H9 (cell line): ENCODE results near the gene ST6GALNAC5. TPM values are rescaled to one million over a fixed set of nuclear protein-coding genes. Genes with fewer than 3 reads are reported as not detected.

ENCODE experiments used
- DNase-seq: peaks from one replicate; pipeline ENCODE4 v3.0.0-alpha.2; 2017
- H2AFZ ChIP-seq: one replicate; pipeline ENCODE4 v1.6.1; 2013; ENCODE audit warnings: mild to moderate bottlenecking, low read length, control low read depth, moderate library complexity
- H2AK5ac ChIP-seq: 2 replicates; pipeline ENCODE4 v1.6.1; 2013; ENCODE audit warnings: low read length, control low read depth, mixed read lengths; ENCODE audit not compliant: insufficient read length
- H2BK120ac ChIP-seq: one replicate; pipeline ENCODE4 v1.6.1; 2013; ENCODE audit warnings: low read depth, mild to moderate bottlenecking, low read length, control low read depth, inconsistent platforms; ENCODE audit not compliant: poor library complexity, severe bottlenecking
- H2BK12ac ChIP-seq: 2 replicates; pipeline ENCODE4 v1.6.1; 2013; ENCODE audit warnings: low read length, control low read depth, mixed read lengths, low read depth; ENCODE audit not compliant: insufficient read length
- H2BK15ac ChIP-seq: 2 replicates; pipeline ENCODE4 v1.6.1; 2013; ENCODE audit warnings: low read depth, low read length, control low read depth
- H2BK20ac ChIP-seq: one replicate; pipeline ENCODE4 v1.6.1; 2013; ENCODE audit warnings: low read depth, mild to moderate bottlenecking, low read length, control low read depth, inconsistent platforms; ENCODE audit not compliant: poor library complexity, severe bottlenecking
- H2BK5ac ChIP-seq: 2 replicates; pipeline ENCODE4 v1.6.1; 2013; ENCODE audit warnings: low read length, control low read depth, mixed read lengths; ENCODE audit not compliant: insufficient read length
- H3K14ac ChIP-seq: 2 replicates; pipeline ENCODE4 v1.6.1; 2013; ENCODE audit warnings: low read length, control low read depth; ENCODE audit not compliant: insufficient read depth
- H3K18ac ChIP-seq: 2 replicates; pipeline ENCODE4 v1.6.1; 2013; ENCODE audit warnings: low read depth, mild to moderate bottlenecking, mixed read lengths, low read length, control low read depth; ENCODE audit not compliant: insufficient read length
- H3K23ac ChIP-seq: 2 replicates; pipeline ENCODE4 v1.6.1; 2013; ENCODE audit warnings: low read length, control low read depth, mixed read lengths, low read depth; ENCODE audit not compliant: insufficient read length
- H3K23me2 ChIP-seq: 2 replicates; pipeline ENCODE4 v1.6.1; 2013; ENCODE audit warnings: low read depth, mild to moderate bottlenecking, mixed read lengths, low read length, control low read depth; ENCODE audit not compliant: insufficient read length, poor library complexity, severe bottlenecking
- H3K27ac ChIP-seq: 2 replicates; pipeline ENCODE4 v1.5.1; 2013; ENCODE audit warnings: low read length, control low read depth, mixed read lengths, low read depth; ENCODE audit not compliant: insufficient read length
- H3K27me3 ChIP-seq: 2 replicates; pipeline ENCODE4 v1.6.1; 2013; ENCODE audit warnings: low read length, control low read depth, inconsistent platforms; ENCODE audit not compliant: insufficient read depth
- H3K4ac ChIP-seq: 2 replicates; pipeline ENCODE4 v1.6.1; 2013; ENCODE audit warnings: low read depth, mild to moderate bottlenecking, control low read depth, inconsistent platforms, low read length, moderate library complexity
- H3K4me1 ChIP-seq: 2 replicates; pipeline ENCODE4 v1.6.1; 2013; ENCODE audit warnings: low read length, control low read depth, inconsistent platforms; ENCODE audit not compliant: insufficient read depth
- H3K4me2 ChIP-seq: 2 replicates; pipeline ENCODE4 v1.6.1; 2013; ENCODE audit warnings: low read length, control low read depth, mixed read lengths; ENCODE audit not compliant: insufficient read length, insufficient read depth
- H3K56ac ChIP-seq: 2 replicates; pipeline ENCODE4 v1.6.1; 2013; ENCODE audit warnings: low read depth, mild to moderate bottlenecking, mixed read lengths, low read length, control low read depth; ENCODE audit not compliant: insufficient read length
- H3K79me1 ChIP-seq: 2 replicates; pipeline ENCODE4 v1.6.1; 2013; ENCODE audit warnings: low read depth, mild to moderate bottlenecking, moderate library complexity, low read length, control low read depth, inconsistent platforms; ENCODE audit not compliant: insufficient read depth, poor library complexity, severe bottlenecking
- H3K79me2 ChIP-seq: 2 replicates; pipeline ENCODE4 v1.6.1; 2013; ENCODE audit warnings: low read length, control low read depth, inconsistent platforms; ENCODE audit not compliant: insufficient read depth
- H3K9ac ChIP-seq: 2 replicates; pipeline ENCODE4 v1.6.1; 2013; ENCODE audit warnings: low read length, control low read depth, mixed read lengths; ENCODE audit not compliant: insufficient read length; ENCODE audit errors: extremely low read depth
- H3K9me3 ChIP-seq: one replicate; pipeline ENCODE4 v1.6.1; 2013; ENCODE audit warnings: low read depth, low read length, inconsistent platforms; ENCODE audit not compliant: control insufficient read depth
- H3T11ph ChIP-seq: one replicate; pipeline ENCODE4 v1.6.1; 2013; ENCODE audit warnings: mild to moderate bottlenecking, low read length, control low read depth, inconsistent platforms
- H4K20me1 ChIP-seq: one replicate; pipeline ENCODE4 v1.6.1; 2013; ENCODE audit not compliant: control insufficient read depth, insufficient read length, insufficient read depth
- H4K5ac ChIP-seq: 2 replicates; pipeline ENCODE4 v1.6.1; 2013; ENCODE audit warnings: low read depth, mild to moderate bottlenecking, mixed read lengths, low read length, control low read depth; ENCODE audit not compliant: insufficient read length
- H4K8ac ChIP-seq: replicated peaks from 2 replicates; pipeline ENCODE4 v1.6.1; 2013; ENCODE audit warnings: low read length, control low read depth, mixed read lengths, low read depth; ENCODE audit not compliant: insufficient read length
- H4K91ac ChIP-seq: 2 replicates; pipeline ENCODE4 v1.6.1; 2013; ENCODE audit warnings: low read depth, mild to moderate bottlenecking, moderate library complexity, mixed read lengths, low read length, control low read depth; ENCODE audit not compliant: insufficient read length
- H3K27ac Mint-ChIP-seq, 3 experiments: 2 replicates in 2 of 3; 3 replicates in 1 of 3; pipeline ENCODE4 v1.8.0; 2020 to 2021; ENCODE audit warnings: mixed read lengths in 3 of 3, mild to moderate bottlenecking in 1 of 3, moderate library complexity in 1 of 3
- H3K27me3 Mint-ChIP-seq: 2 replicates; pipeline ENCODE4 v1.8.0; 2021; ENCODE audit warnings: low read depth, mild to moderate bottlenecking, moderate library complexity, mixed read lengths
- H3K36me3 Mint-ChIP-seq, 3 experiments: 2 replicates in 2 of 3; 3 replicates in 1 of 3; pipeline ENCODE4 v1.8.0; 2020 to 2021; ENCODE audit warnings: low read depth in 3 of 3, mixed read lengths in 3 of 3; ENCODE audit not compliant: insufficient read depth in 1 of 3
- H3K4me1 Mint-ChIP-seq, 2 experiments: 2 replicates each; pipeline ENCODE4 v1.8.0; 2020; ENCODE audit warnings: mixed read lengths in 2 of 2
- H3K4me3 Mint-ChIP-seq, 2 experiments: 2 replicates in 1 of 2; 3 replicates in 1 of 2; pipeline ENCODE4 v1.8.0; 2020 to 2021; ENCODE audit warnings: mild to moderate bottlenecking in 2 of 2, mixed read lengths in 2 of 2, moderate library complexity in 1 of 2
- H3K9me3 Mint-ChIP-seq, 2 experiments: 2 replicates in 1 of 2; 3 replicates in 1 of 2; pipeline ENCODE4 v1.8.0; 2020; ENCODE audit warnings: mild to moderate bottlenecking in 2 of 2, mixed read lengths in 2 of 2, moderate library complexity in 1 of 2
- CTCF ChIP-seq: fragments of 200-600 bp; sonication (generic); conservative IDR thresholded peaks from 3 replicates; pipeline ENCODE4 v1.8.0; 2021; ENCODE audit warnings: antibody characterized with exemption, mild to moderate bottlenecking
- WGBS: extraction: QIAGEN DNeasy Blood & Tissue Kit; methylation state at CpG from one replicate; pipeline ENCODE4 v1.1.7; 2013; ENCODE audit warnings: missing lambda C conversion rate, low lambda C conversion rate, mixed read lengths; ENCODE audit not compliant: insufficient read length; ENCODE audit errors: extremely low coverage; 5-methylcytosine and 5-hydroxymethylcytosine counted together
- total RNA-seq: library from RNA; stranded (reverse); gene quantifications from 2 replicates; pipeline ENCODE4 v1.2.1, GENCODE V29; 2021

Gene ST6GALNAC5
- total RNA-seq, 1 experiment from 2014 or later, result 3.3 TPM

GRCh38 chr1:76868154-76868882 lies 1.0 kb downstream of the ST6GALNAC5 start:
- Histone ChIP-seq H3K27ac (no peak overlapping the region), H3K9ac (no peak overlapping the region), H3K4ac (no peak overlapping the region), H4K8ac (no peak overlapping the region), H2BK20ac (no peak overlapping the region), H3K9me3 (no peaks in the 10 kb centered on the region), H4K20me1 (no peaks in the 10 kb centered on the region), H2BK5ac (no peak overlapping the region), H4K5ac (no peak overlapping the region), H3K18ac (no peak overlapping the region), H3T11ph (no peak overlapping the region), H4K91ac (no peak overlapping the region), H3K23ac (no peak overlapping the region), H3K14ac (peak overlapping the region; percentile 26; the same call in 1 of the 2 replicates), H2BK120ac (no peak overlapping the region), H3K23me2 (peaks cover 21% of the 10 kb centered on the region), H3K4me1 (no peaks in the 10 kb centered on the region), H2BK12ac (no peak overlapping the region), H2BK15ac (no peak overlapping the region), H3K79me2 (no peaks in the 10 kb centered on the region), H3K27me3 (no peaks in the 10 kb centered on the region; the same call in 1 of the 2 replicates), H3K56ac (no peak overlapping the region), H3K79me1 (no peaks in the 10 kb centered on the region), H2AK5ac (no peak overlapping the region), H3K4me2 (peak overlapping the region; percentile 56), H2AFZ (no peak overlapping the region)
- no CpG with 5 or more reads among the region's 65 CpGs for WGBS
- TF ChIP-seq CTCF, result peak; percentile 55
- Mint-ChIP-seq H3K36me3 (peaks cover 0 to 5% (median 5%) of the 10 kb centered on the region in 3 experiments; a peak in 4 of 7 replicates), H3K4me1 (peaks cover 13 to 17% of the 10 kb centered on the region in 2 experiments), H3K27me3 (peaks cover 48% of the 10 kb centered on the region), H3K27ac (no peak overlapping the region; a peak in 1 of 7 replicates), H3K9me3 (no peaks in the 10 kb centered on the region), H3K4me3 (peak overlapping the region; percentile 84 to 94)
- peak; percentile 64 for DNase-seq
